ENCODE data around the gene PTPRT. TPM values are rescaled to one million over a fixed set of nuclear protein-coding genes. Genes with fewer than 3 reads are reported as not detected.

PTPRT gene
- polyA plus RNA-seq, 1 of the 3 experiments (the other 2 are of a cell fraction) = not detected

DNA sequence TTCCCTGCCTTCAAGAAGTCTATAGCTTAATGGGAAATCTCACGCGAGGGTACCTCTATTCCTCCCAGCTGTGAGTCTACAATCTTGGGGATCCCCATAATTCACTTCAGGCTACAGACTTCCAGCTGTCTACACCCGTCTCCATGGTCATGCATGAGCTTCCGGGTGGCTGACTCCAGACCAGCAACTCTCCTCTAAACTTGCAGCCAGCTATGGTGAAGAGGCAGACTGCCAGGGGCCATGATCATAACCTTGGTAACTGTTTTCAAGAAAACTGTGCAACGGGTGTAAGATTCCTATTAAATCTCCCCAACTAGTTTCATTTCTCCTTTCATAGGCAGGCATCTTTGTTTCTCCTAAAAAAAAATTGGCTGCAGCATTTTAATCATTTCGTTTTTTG lies 1037.1 kb downstream of the PTPRT start:
- no peaks in the 10 kb centered on the region for H3K79me2 ChIP-seq (ENCODE audit: insufficient read depth)
- ChIA-PET CTCF (interaction anchor here (0.7 kb wide), 1 partner anchor 13 kb away, joined by 3 read pairs; no protein-coding TSS in a partner anchor), POLR2A (no interaction called here)
- H3K36me3 ChIP-seq (replicated peaks in 1 of 2; ENCODE audit: control insufficient read depth in 1 of 2, insufficient read depth in 2 of 2, low read length in 1 of 2) = no peaks in the 10 kb centered on the region
- no peak for DNase-seq
- H2AFZ ChIP-seq (ENCODE audit: low read depth) = no peak overlapping the region
- H3K27me3 ChIP-seq (ENCODE audit: insufficient read depth) = no peaks in the 10 kb centered on the region
- 10% methylated on average over 6 of the region's 6 CpGs for WGBS (ENCODE audit: low lambda C conversion rate)
- no peaks in the 10 kb centered on the region; a peak in 1 of 4 replicates for H3K4me1 ChIP-seq (ENCODE audit: control insufficient read depth in 1 of 2, insufficient read depth in 2 of 2, low read depth in 1 of 2, low read length in 1 of 2)
- no peak overlapping the region for H3K4me3 ChIP-seq (ENCODE audit: low read depth in 2 of 2, low read length in 1 of 2)
- no peaks in the 10 kb centered on the region for H3K9me3 ChIP-seq
- no peaks in the 10 kb centered on the region for H4K20me1 ChIP-seq (ENCODE audit: insufficient read depth)
- H3K27ac ChIP-seq (ENCODE audit: low read depth in 2 of 2, low read length in 1 of 2) = no peak overlapping the region
- H3K9ac ChIP-seq = no peak overlapping the region
- no peaks in the 10 kb centered on the region for H3F3A ChIP-seq (replicated peaks; ENCODE audit: insufficient read depth)
- no peaks in the 10 kb centered on the region for H3K9me2 ChIP-seq
- TF ChIP-seq EZH2phosphoT487 (IDR thresholded peaks at IDR 0.05; ENCODE audit: borderline replicate concordance, low read depth) (no peak), RAD21 (IDR thresholded peaks at IDR 0.05; ENCODE audit: low read length) (no peak), YY1 (IDR thresholded peaks at IDR 0.05; ENCODE audit: low read depth) (no peak), TEAD4 (IDR thresholded peaks at IDR 0.05; ENCODE audit: borderline replicate concordance, insufficient read depth) (no peak), TCF12 (IDR thresholded peaks at IDR 0.05) (no peak), NRF1 (IDR thresholded peaks at IDR 0.05; ENCODE audit: low read depth, low read length) (no peak), RXRA (IDR thresholded peaks at IDR 0.05; ENCODE audit: borderline replicate concordance, low read depth) (no peak), MXI1 (IDR thresholded peaks at IDR 0.05; ENCODE audit: low read depth, low read length) (no peak)
- TF ChIP-seq, protein P1, sequence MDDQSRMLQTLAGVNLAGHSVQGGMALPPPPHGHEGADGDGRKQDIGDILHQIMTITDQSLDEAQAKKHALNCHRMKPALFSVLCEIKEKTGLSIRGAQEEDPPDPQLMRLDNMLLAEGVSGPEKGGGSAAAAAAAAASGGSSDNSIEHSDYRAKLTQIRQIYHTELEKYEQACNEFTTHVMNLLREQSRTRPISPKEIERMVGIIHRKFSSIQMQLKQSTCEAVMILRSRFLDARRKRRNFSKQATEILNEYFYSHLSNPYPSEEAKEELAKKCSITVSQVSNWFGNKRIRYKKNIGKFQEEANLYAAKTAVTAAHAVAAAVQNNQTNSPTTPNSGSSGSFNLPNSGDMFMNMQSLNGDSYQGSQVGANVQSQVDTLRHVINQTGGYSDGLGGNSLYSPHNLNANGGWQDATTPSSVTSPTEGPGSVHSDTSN (IDR thresholded peaks at IDR 0.05) = no peak
- no peak overlapping the region for H3K4me2 ChIP-seq

DNA sequence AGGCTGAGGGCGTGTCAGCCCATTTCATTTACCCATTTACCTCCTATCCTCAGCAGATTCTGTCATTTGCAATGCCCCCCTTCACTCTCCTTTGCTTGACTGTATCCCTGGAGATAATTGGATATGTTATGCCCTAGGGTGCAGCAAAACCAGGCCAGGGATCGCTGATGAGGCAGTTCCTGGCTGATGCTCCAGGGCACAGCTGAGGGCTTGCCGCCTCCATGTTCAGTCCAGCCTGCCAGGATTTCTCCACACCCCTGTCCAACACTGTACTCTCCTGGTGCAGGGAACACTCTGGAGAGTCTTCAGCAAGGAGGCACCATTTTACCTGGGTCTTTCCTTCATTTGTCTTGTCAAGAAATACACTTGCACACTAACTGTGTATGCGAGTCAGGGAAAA lies 1039.5 kb downstream of the PTPRT start:
- TF ChIP-seq RCOR1 (IDR thresholded peaks at IDR 0.05; ENCODE audit: low read length) (no peak), FOXJ3 (CRISPR knock-in tag; IDR thresholded peaks at IDR 0.05) (no peak)
- WGBS (ENCODE audit: low lambda C conversion rate) = 38% methylated on average over 4 of the region's 4 CpGs
- POLR2A ChIA-PET = no interaction called here

DNA sequence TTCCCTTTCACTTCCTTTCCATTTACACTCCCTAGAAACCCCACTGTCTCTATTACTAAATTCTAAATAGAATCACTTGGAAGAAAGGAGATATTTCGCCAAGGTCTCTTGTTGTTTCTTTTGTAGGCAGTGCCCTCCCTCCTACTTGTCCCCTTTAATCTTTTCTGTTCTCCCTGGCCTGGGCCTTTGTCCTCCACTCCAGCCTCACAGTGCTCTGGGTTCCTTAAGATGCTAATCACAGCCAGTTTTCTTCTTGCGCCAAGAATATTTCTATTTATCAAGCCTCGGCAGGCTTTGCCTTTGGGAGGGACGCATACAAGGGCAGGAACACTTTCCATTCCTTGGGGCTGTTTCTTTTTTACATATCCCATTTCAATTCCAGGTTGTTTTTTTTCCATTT lies 1051.0 kb downstream of the PTPRT start:
- Histone ChIP-seq H4K20me1 (ENCODE audit: insufficient read depth) (no peaks in the 10 kb centered on the region), H3K4me3 (ENCODE audit: low read depth in 2 of 2, low read length in 1 of 2) (no peak overlapping the region), H2AFZ (ENCODE audit: low read depth) (no peak overlapping the region), H3K9ac (no peak overlapping the region), H3K9me2 (no peaks in the 10 kb centered on the region), H3K79me2 (ENCODE audit: insufficient read depth) (no peaks in the 10 kb centered on the region), H3K27me3 (ENCODE audit: insufficient read depth) (no peaks in the 10 kb centered on the region), H3K9me3 (no peaks in the 10 kb centered on the region), H3K36me3 (replicated peaks in 1 of 2; ENCODE audit: control insufficient read depth in 1 of 2, insufficient read depth in 2 of 2, low read length in 1 of 2) (no peaks in the 10 kb centered on the region), H3K4me2 (no peak overlapping the region), H3K27ac (ENCODE audit: low read depth in 2 of 2, low read length in 1 of 2) (no peak overlapping the region), H3F3A (replicated peaks; ENCODE audit: insufficient read depth) (no peaks in the 10 kb centered on the region), H3K4me1 (ENCODE audit: control insufficient read depth in 1 of 2, insufficient read depth in 2 of 2, low read depth in 1 of 2, low read length in 1 of 2) (no peaks in the 10 kb centered on the region)
- 34% methylated on average over 4 of the region's 4 CpGs for WGBS (ENCODE audit: low lambda C conversion rate)
- DNase-seq = no peak
- ChIA-PET CTCF (interaction anchor here (1.2 kb wide), 1 partner anchor 14 kb away, joined by 3 read pairs; no protein-coding TSS in a partner anchor), POLR2A (no interaction called here)
- TF ChIP-seq, protein P2, sequence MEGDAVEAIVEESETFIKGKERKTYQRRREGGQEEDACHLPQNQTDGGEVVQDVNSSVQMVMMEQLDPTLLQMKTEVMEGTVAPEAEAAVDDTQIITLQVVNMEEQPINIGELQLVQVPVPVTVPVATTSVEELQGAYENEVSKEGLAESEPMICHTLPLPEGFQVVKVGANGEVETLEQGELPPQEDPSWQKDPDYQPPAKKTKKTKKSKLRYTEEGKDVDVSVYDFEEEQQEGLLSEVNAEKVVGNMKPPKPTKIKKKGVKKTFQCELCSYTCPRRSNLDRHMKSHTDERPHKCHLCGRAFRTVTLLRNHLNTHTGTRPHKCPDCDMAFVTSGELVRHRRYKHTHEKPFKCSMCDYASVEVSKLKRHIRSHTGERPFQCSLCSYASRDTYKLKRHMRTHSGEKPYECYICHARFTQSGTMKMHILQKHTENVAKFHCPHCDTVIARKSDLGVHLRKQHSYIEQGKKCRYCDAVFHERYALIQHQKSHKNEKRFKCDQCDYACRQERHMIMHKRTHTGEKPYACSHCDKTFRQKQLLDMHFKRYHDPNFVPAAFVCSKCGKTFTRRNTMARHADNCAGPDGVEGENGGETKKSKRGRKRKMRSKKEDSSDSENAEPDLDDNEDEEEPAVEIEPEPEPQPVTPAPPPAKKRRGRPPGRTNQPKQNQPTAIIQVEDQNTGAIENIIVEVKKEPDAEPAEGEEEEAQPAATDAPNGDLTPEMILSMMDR (IDR thresholded peaks at IDR 0.05) = no peak
- TF ChIP-seq RXRA (IDR thresholded peaks at IDR 0.05; ENCODE audit: borderline replicate concordance, low read depth) (no peak), SIN3A (IDR thresholded peaks at IDR 0.05; ENCODE audit: borderline replicate concordance, low read depth, low read length) (no peak), FOXM1 (IDR thresholded peaks at IDR 0.05; ENCODE audit: low read depth) (no peak), TEAD4 (IDR thresholded peaks at IDR 0.05; ENCODE audit: borderline replicate concordance, insufficient read depth) (no peak), MXI1 (IDR thresholded peaks at IDR 0.05; ENCODE audit: low read depth, low read length) (no peak), TCF12 (IDR thresholded peaks at IDR 0.05) (no peak), NFIC (IDR thresholded peaks at IDR 0.05; ENCODE audit: borderline replicate concordance) (no peak), NRF1 (IDR thresholded peaks at IDR 0.05; ENCODE audit: low read depth, low read length) (no peak)
- TF ChIP-seq, protein P3, sequence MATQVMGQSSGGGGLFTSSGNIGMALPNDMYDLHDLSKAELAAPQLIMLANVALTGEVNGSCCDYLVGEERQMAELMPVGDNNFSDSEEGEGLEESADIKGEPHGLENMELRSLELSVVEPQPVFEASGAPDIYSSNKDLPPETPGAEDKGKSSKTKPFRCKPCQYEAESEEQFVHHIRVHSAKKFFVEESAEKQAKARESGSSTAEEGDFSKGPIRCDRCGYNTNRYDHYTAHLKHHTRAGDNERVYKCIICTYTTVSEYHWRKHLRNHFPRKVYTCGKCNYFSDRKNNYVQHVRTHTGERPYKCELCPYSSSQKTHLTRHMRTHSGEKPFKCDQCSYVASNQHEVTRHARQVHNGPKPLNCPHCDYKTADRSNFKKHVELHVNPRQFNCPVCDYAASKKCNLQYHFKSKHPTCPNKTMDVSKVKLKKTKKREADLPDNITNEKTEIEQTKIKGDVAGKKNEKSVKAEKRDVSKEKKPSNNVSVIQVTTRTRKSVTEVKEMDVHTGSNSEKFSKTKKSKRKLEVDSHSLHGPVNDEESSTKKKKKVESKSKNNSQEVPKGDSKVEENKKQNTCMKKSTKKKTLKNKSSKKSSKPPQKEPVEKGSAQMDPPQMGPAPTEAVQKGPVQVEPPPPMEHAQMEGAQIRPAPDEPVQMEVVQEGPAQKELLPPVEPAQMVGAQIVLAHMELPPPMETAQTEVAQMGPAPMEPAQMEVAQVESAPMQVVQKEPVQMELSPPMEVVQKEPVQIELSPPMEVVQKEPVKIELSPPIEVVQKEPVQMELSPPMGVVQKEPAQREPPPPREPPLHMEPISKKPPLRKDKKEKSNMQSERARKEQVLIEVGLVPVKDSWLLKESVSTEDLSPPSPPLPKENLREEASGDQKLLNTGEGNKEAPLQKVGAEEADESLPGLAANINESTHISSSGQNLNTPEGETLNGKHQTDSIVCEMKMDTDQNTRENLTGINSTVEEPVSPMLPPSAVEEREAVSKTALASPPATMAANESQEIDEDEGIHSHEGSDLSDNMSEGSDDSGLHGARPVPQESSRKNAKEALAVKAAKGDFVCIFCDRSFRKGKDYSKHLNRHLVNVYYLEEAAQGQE (IDR thresholded peaks at IDR 0.05; ENCODE audit: low read depth, low read length) = no peak

More for the DNA sequence above, 1039.5 kb downstream of the PTPRT start:
- H3K27me3 ChIP-seq (ENCODE audit: insufficient read depth) = no peaks in the 10 kb centered on the region
- H3K4me3 ChIP-seq (ENCODE audit: low read depth in 2 of 2, low read length in 1 of 2) = no peak overlapping the region
- H3K36me3 ChIP-seq (replicated peaks in 1 of 2; ENCODE audit: control insufficient read depth in 1 of 2, insufficient read depth in 2 of 2, low read length in 1 of 2) = no peaks in the 10 kb centered on the region
- H4K20me1 ChIP-seq (ENCODE audit: insufficient read depth) = no peaks in the 10 kb centered on the region
- CTCF ChIA-PET = interaction anchor here (1.9 kb wide), 1 partner anchor 10 kb away, joined by 6 read pairs; no protein-coding TSS in a partner anchor
- no peak overlapping the region for H3K27ac ChIP-seq (ENCODE audit: low read depth in 2 of 2, low read length in 1 of 2)
- no peak overlapping the region for H3K4me2 ChIP-seq
- no peak overlapping the region for H2AFZ ChIP-seq (ENCODE audit: low read depth)
- H3K4me1 ChIP-seq (ENCODE audit: control insufficient read depth in 1 of 2, insufficient read depth in 2 of 2, low read depth in 1 of 2, low read length in 1 of 2) = no peaks in the 10 kb centered on the region; a peak in 1 of 4 replicates
- no peaks in the 10 kb centered on the region for H3K79me2 ChIP-seq (ENCODE audit: insufficient read depth)
- H3K9me3 ChIP-seq = no peaks in the 10 kb centered on the region
- no peaks in the 10 kb centered on the region for H3F3A ChIP-seq (replicated peaks; ENCODE audit: insufficient read depth)
- H3K9ac ChIP-seq = no peak overlapping the region
- no peaks in the 10 kb centered on the region for H3K9me2 ChIP-seq
- peak; percentile 37 for DNase-seq

Measured in SK-N-SH (cell line).